Measurements from ENCODE around the gene IDUA.

The IDUA gene

DNA sequence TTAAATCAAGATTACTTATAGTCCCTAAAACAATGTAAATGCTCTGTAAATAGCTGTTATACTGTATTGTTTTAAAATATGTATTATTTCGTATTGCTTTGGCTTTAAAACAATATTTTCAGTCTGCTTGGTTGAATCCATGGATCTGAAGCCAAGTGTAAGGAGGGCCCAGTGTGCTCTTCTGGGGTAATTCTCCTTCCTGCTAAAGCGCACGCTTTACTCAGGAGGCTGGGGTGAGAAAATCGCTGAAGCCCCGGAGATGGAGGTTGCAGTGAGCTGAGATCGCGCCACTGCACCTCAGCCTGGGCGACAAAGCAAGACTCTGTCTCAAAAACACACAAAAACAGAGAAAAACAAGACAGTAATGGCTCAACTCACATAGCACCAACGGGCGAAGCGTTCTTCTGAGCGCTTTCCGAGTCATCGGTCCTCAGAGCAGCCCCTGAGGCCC, 391 bp upstream of the IDUA start:
- H3K9me3 ChIP-seq (ENCODE audit: insufficient read depth, low read length): no peaks in the 10 kb centered on the region
- H3K79me2 ChIP-seq (ENCODE audit: insufficient read depth, low read length): no peaks in the 10 kb centered on the region
- peak overlapping the region; percentile 74 for H3K9ac ChIP-seq (ENCODE audit: low read length)
- no peaks in the 10 kb centered on the region for H3K9me2 ChIP-seq (replicated peaks; ENCODE audit: insufficient read depth, low read length)
- H3K36me3 ChIP-seq (ENCODE audit: low read length): no peaks in the 10 kb centered on the region
- peaks cover 5% of the 10 kb centered on the region; the same call in 1 of the 2 replicates for H3F3A ChIP-seq (ENCODE audit: insufficient read depth)
- peak overlapping the region; percentile 98 for H3K4me2 ChIP-seq (ENCODE audit: low read depth, low read length, poor library complexity, severe bottlenecking)
- peak overlapping the region; percentile 60 for H3K4me3 ChIP-seq (ENCODE audit: insufficient read depth, low read length, poor library complexity, severe bottlenecking)
- no peaks in the 10 kb centered on the region for H4K20me1 ChIP-seq (ENCODE audit: low read depth, low read length)
- TF ChIP-seq, protein P1, sequence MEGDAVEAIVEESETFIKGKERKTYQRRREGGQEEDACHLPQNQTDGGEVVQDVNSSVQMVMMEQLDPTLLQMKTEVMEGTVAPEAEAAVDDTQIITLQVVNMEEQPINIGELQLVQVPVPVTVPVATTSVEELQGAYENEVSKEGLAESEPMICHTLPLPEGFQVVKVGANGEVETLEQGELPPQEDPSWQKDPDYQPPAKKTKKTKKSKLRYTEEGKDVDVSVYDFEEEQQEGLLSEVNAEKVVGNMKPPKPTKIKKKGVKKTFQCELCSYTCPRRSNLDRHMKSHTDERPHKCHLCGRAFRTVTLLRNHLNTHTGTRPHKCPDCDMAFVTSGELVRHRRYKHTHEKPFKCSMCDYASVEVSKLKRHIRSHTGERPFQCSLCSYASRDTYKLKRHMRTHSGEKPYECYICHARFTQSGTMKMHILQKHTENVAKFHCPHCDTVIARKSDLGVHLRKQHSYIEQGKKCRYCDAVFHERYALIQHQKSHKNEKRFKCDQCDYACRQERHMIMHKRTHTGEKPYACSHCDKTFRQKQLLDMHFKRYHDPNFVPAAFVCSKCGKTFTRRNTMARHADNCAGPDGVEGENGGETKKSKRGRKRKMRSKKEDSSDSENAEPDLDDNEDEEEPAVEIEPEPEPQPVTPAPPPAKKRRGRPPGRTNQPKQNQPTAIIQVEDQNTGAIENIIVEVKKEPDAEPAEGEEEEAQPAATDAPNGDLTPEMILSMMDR (IDR thresholded peaks at IDR 0.05; ENCODE audit: insufficient read depth, low read length, poor library complexity, severe bottlenecking): no peak
- no peak for TF ChIP-seq EZH2phosphoT487 (conservative IDR thresholded peaks at IDR 0.05; ENCODE audit: low read length)
- peak overlapping the region; percentile 84 for H2AFZ ChIP-seq (ENCODE audit: low read depth, low read length, severe bottlenecking)
- peak overlapping the region; percentile 48 for H3K27ac ChIP-seq (ENCODE audit: low read depth, low read length)
- no peaks in the 10 kb centered on the region for H3K27me3 ChIP-seq (ENCODE audit: low read length)

- Histone ChIP-seq H3K27ac (ENCODE audit: low read depth, low read length) (no peak overlapping the region), H2AFZ (ENCODE audit: low read depth, low read length, severe bottlenecking) (no peak overlapping the region)
These were observed 1.0 kb downstream of the IDUA start for GRCh38 chr4:987624-988513.

GRCh38 chr4:988726-989721, 2.2 kb downstream of the IDUA start:
- Histone ChIP-seq H3K4me2 (ENCODE audit: low read depth, low read length, poor library complexity, severe bottlenecking) (no peak overlapping the region), H4K20me1 (ENCODE audit: low read depth, low read length) (no peaks in the 10 kb centered on the region), H3K79me2 (ENCODE audit: insufficient read depth, low read length) (no peaks in the 10 kb centered on the region), H3F3A (ENCODE audit: insufficient read depth) (peaks cover 5% of the 10 kb centered on the region; the same call in 1 of the 2 replicates), H3K4me3 (ENCODE audit: insufficient read depth, low read length, poor library complexity, severe bottlenecking) (no peak overlapping the region), H3K9me3 (ENCODE audit: insufficient read depth, low read length) (no peaks in the 10 kb centered on the region), H3K36me3 (ENCODE audit: low read length) (no peaks in the 10 kb centered on the region), H2AFZ (ENCODE audit: low read depth, low read length, severe bottlenecking) (no peak overlapping the region), H3K27me3 (ENCODE audit: low read length) (no peaks in the 10 kb centered on the region), H3K9ac (ENCODE audit: low read length) (no peak overlapping the region), H3K9me2 (replicated peaks; ENCODE audit: insufficient read depth, low read length) (no peaks in the 10 kb centered on the region), H3K27ac (ENCODE audit: low read depth, low read length) (no peak overlapping the region)
- TF ChIP-seq, protein P1 (IDR thresholded peaks at IDR 0.05; ENCODE audit: insufficient read depth, low read length, poor library complexity, severe bottlenecking): no peak
- no peak for TF ChIP-seq EZH2phosphoT487 (conservative IDR thresholded peaks at IDR 0.05; ENCODE audit: low read length)

More at GRCh38 chr4:987624-988513, 1.0 kb downstream of the IDUA start:
- Histone ChIP-seq H3K36me3 (ENCODE audit: low read length) (no peaks in the 10 kb centered on the region), H3K27me3 (ENCODE audit: low read length) (no peaks in the 10 kb centered on the region), H3K79me2 (ENCODE audit: insufficient read depth, low read length) (no peaks in the 10 kb centered on the region), H3K9ac (ENCODE audit: low read length) (peak overlapping the region; percentile 74), H3K9me2 (replicated peaks; ENCODE audit: insufficient read depth, low read length) (no peaks in the 10 kb centered on the region), H3K9me3 (ENCODE audit: insufficient read depth, low read length) (no peaks in the 10 kb centered on the region), H3K4me2 (ENCODE audit: low read depth, low read length, poor library complexity, severe bottlenecking) (peak overlapping the region; percentile 98), H3F3A (ENCODE audit: insufficient read depth) (peaks cover 5% of the 10 kb centered on the region; the same call in 1 of the 2 replicates), H3K4me3 (ENCODE audit: insufficient read depth, low read length, poor library complexity, severe bottlenecking) (peak overlapping the region; percentile 60), H4K20me1 (ENCODE audit: low read depth, low read length) (no peaks in the 10 kb centered on the region)
- TF ChIP-seq EZH2phosphoT487 (conservative IDR thresholded peaks at IDR 0.05; ENCODE audit: low read length): no peak
- TF ChIP-seq, protein P1 (IDR thresholded peaks at IDR 0.05; ENCODE audit: insufficient read depth, low read length, poor library complexity, severe bottlenecking): no peak

All from SU-DHL-6 (cell line).